Measurements from ENCODE around the gene FTO. TPM values are rescaled to one million over a fixed set of nuclear protein-coding genes. Genes with fewer than 3 reads are reported as not detected.

FTO gene
- total and polyA plus RNA-seq, 5 experiments from 2014 or later = 51.2 to 91.9 (median 70.2) TPM

- no peak overlapping the region for H3K27ac Mint-ChIP-seq
- no peaks in the 10 kb centered on the region for H3K36me3 Mint-ChIP-seq
Observed at GRCh38 chr16:54165174-54165911, 461.4 kb downstream of the FTO start.

GRCh38 chr16:54165912-54166865 is 462.2 kb downstream of the FTO start:
- Mint-ChIP-seq H3K27ac (no peak overlapping the region), H3K4me3 (no peak overlapping the region), H3K4me1 (peaks cover 0 to 5% (median 0%) of the 10 kb centered on the region in 4 donors), H3K9me3 (peaks cover 0 to 10% (median 0%) of the 10 kb centered on the region in 9 donors), H3K36me3 (no peaks in the 10 kb centered on the region), H3K27me3 (peaks cover 0 to 10% (median 4%) of the 10 kb centered on the region in 5 donors)
- DNase-seq (no peak), ATAC-seq (no peak)
- POLR2A ChIA-PET = no interaction called here

More at GRCh38 chr16:54165174-54165911, 461.4 kb downstream of the FTO start:
- DNase-seq = no peak
- Mint-ChIP-seq H3K4me1 (peaks cover 0 to 5% (median 0%) of the 10 kb centered on the region in 4 donors), H3K9me3 (peaks cover 0 to 10% (median 0%) of the 10 kb centered on the region in 9 donors), H3K27me3 (peaks cover 0 to 10% (median under 1%) of the 10 kb centered on the region in 5 donors), H3K4me3 (no peak overlapping the region)
- no peak for ATAC-seq
- POLR2A ChIA-PET = no interaction called here

- Mint-ChIP-seq H3K4me3 (no peak overlapping the region), H3K27ac (no peak overlapping the region), H3K36me3 (no peaks in the 10 kb centered on the region), H3K9me3 (peaks cover 0 to 10% (median 0%) of the 10 kb centered on the region in 9 donors), H3K4me1 (peaks cover 0 to 3% (median under 1%) of the 10 kb centered on the region in 4 donors), H3K27me3 (peaks cover 2 to 12% (median 10%) of the 10 kb centered on the region in 5 donors)
- DNase-seq = no peak
- POLR2A ChIA-PET = no interaction called here
- ATAC-seq = no peak
Observed at GRCh38 chr16:54169112-54169511, 465.2 kb downstream of the FTO start.

- Mint-ChIP-seq H3K4me3 (no peak overlapping the region), H3K9me3 (peaks cover 0 to 9% (median 0%) of the 10 kb centered on the region in 9 donors), H3K36me3 (no peaks in the 10 kb centered on the region), H3K27me3 (peaks cover 2 to 25% (median 17%) of the 10 kb centered on the region in 5 donors), H3K27ac (no peak overlapping the region), H3K4me1 (peaks cover 0 to 3% (median under 1%) of the 10 kb centered on the region in 4 donors)
- POLR2A ChIA-PET = no interaction called here
- ATAC-seq (no peak), DNase-seq (no peak)
Observed at GRCh38 chr16:54171626-54172537, 467.9 kb downstream of the FTO start.

GRCh38 chr16:54173490-54173889 is 469.5 kb downstream of the FTO start:
- Mint-ChIP-seq H3K4me3 (no peak overlapping the region), H3K36me3 (no peaks in the 10 kb centered on the region), H3K27me3 (peaks cover 6 to 41% (median 21%) of the 10 kb centered on the region in 5 donors), H3K27ac (no peak overlapping the region), H3K9me3 (no peaks in the 10 kb centered on the region), H3K4me1 (peaks cover 0 to 2% (median 0%) of the 10 kb centered on the region in 4 donors)
- DNase-seq = no peak
- POLR2A ChIA-PET = no interaction called here
- no peak for ATAC-seq

- Mint-ChIP-seq H3K36me3 (no peaks in the 10 kb centered on the region), H3K9me3 (no peaks in the 10 kb centered on the region), H3K27me3 (peaks cover 6 to 43% (median 21%) of the 10 kb centered on the region in 5 donors), H3K4me1 (peaks cover 0 to 2% (median 0%) of the 10 kb centered on the region in 4 donors), H3K27ac (no peak overlapping the region), H3K4me3 (no peak overlapping the region)
- DNase-seq (no peak), ATAC-seq (no peak)
- POLR2A ChIA-PET = no interaction called here
Observed at GRCh38 chr16:54174201-54174600, 470.2 kb downstream of the FTO start.

GRCh38 chr16:54174750-54175149 is 470.8 kb downstream of the FTO start:
- Mint-ChIP-seq H3K27me3 (peaks cover 6 to 43% (median 21%) of the 10 kb centered on the region in 5 donors), H3K27ac (no peak overlapping the region), H3K4me3 (no peak overlapping the region), H3K36me3 (no peaks in the 10 kb centered on the region), H3K9me3 (no peaks in the 10 kb centered on the region), H3K4me1 (peaks cover 0 to 2% (median 0%) of the 10 kb centered on the region in 4 donors)
- POLR2A ChIA-PET = interaction anchor here (0.6 kb wide), 1 partner anchor 1030 kb away, joined by 3 read pairs; no protein-coding TSS in a partner anchor
- DNase-seq (no peak), ATAC-seq (no peak)

GRCh38 chr16:54175169-54175551 is 471.2 kb downstream of the FTO start:
- H3K36me3 Mint-ChIP-seq = no peaks in the 10 kb centered on the region
- POLR2A ChIA-PET = interaction anchor here (0.6 kb wide), 1 partner anchor 1030 kb away, joined by 3 read pairs; no protein-coding TSS in a partner anchor
- peaks cover 0 to 2% (median 0%) of the 10 kb centered on the region in 4 donors for H3K4me1 Mint-ChIP-seq
- H3K4me3 Mint-ChIP-seq = no peak overlapping the region
- H3K27ac Mint-ChIP-seq = no peak overlapping the region
- ATAC-seq = no peak
- no peak for DNase-seq
- H3K27me3 Mint-ChIP-seq = peaks cover 6 to 43% (median 21%) of the 10 kb centered on the region in 5 donors
- H3K9me3 Mint-ChIP-seq = no peaks in the 10 kb centered on the region

GRCh38 chr16:54175552-54176375 is 471.8 kb downstream of the FTO start:
- Mint-ChIP-seq H3K4me3 (no peak overlapping the region), H3K36me3 (no peaks in the 10 kb centered on the region), H3K27ac (no peak overlapping the region), H3K4me1 (peaks cover 0 to 2% (median 0%) of the 10 kb centered on the region in 4 donors), H3K27me3 (peaks cover 9 to 43% (median 17%) of the 10 kb centered on the region in 5 donors), H3K9me3 (no peaks in the 10 kb centered on the region)
- POLR2A ChIA-PET = interaction anchor here (0.6 kb wide), 1 partner anchor 1031 kb away, joined by 3 read pairs; no protein-coding TSS in a partner anchor
- no peak for DNase-seq
- no peak for ATAC-seq

GRCh38 chr16:54176376-54176901 is 472.5 kb downstream of the FTO start:
- Mint-ChIP-seq H3K9me3 (no peaks in the 10 kb centered on the region), H3K27me3 (peaks cover 8 to 43% (median 19%) of the 10 kb centered on the region in 5 donors), H3K36me3 (no peaks in the 10 kb centered on the region), H3K4me3 (no peak overlapping the region), H3K4me1 (peaks cover 0 to 2% (median 0%) of the 10 kb centered on the region in 4 donors), H3K27ac (no peak overlapping the region)
- POLR2A ChIA-PET = no interaction called here
- no peak for DNase-seq
- no peak for ATAC-seq
